A673 (cell line): ENCODE data around the gene RGS6. TPM values are rescaled to one million over a fixed set of nuclear protein-coding genes. Genes with fewer than 3 reads are reported as not detected.

ENCODE experiments used
- BruUV-seq: library from RNA; stranded (reverse); fragments of 400-500 nt; replicated peaks from 2 replicates; lab custom pipeline; 2021; lab: Mats Ljungman, UMichigan
- CTCF ChIA-PET: fragments of 300-600 bp; sonication (Branson Sonifier 250); formaldehyde crosslinking; loops from one replicate; lab custom pipeline; 2022; ENCODE audit warnings: antibody characterized with exemption; lab: Charles Lee
- POLR2A ChIA-PET: fragments of 300-600 bp; sonication (Branson Sonifier 250); formaldehyde crosslinking; loops from one replicate; lab custom pipeline; 2022; ENCODE audit warnings: antibody characterized with exemption; ENCODE audit not compliant: low non-redundant PET; lab: Charles Lee
- DNase-seq: peaks from one replicate; pipeline ENCODE4 v3.0.0-alpha.2; 2015; ENCODE audit warnings: low spot score
- H3K27ac ChIP-seq: fragments of 200-600 bp; sonication (generic); 2 replicates; pipeline ENCODE4 v1.5.1; 2016; ENCODE audit warnings: mixed run types, low read depth, mild to moderate bottlenecking, mixed read lengths, antibody characterized with exemption, low read length; ENCODE audit not compliant: poor library complexity, severe bottlenecking
- H3K27me3 ChIP-seq: fragments of 200-600 bp; sonication (generic); replicated peaks from 2 replicates; pipeline ENCODE4 v1.6.1; 2017; ENCODE audit warnings: mixed run types, low read depth, mild to moderate bottlenecking, mixed read lengths, antibody characterized with exemption, low read length; ENCODE audit not compliant: insufficient read depth, poor library complexity
- H3K36me3 ChIP-seq: fragments of 200-600 bp; sonication (generic); 2 replicates; pipeline ENCODE4 v1.6.1; 2016; ENCODE audit warnings: mixed run types, mild to moderate bottlenecking, mixed read lengths, antibody characterized with exemption, low read length; ENCODE audit not compliant: insufficient read depth, poor library complexity, severe bottlenecking
- H3K4me1 ChIP-seq: fragments of 200-600 bp; sonication (generic); 2 replicates; pipeline ENCODE4 v1.6.1; 2017; ENCODE audit warnings: mixed run types, mild to moderate bottlenecking, mixed read lengths, antibody characterized with exemption, low read length; ENCODE audit not compliant: insufficient read depth, poor library complexity, severe bottlenecking
- H3K4me3 ChIP-seq: fragments of 200-600 bp; sonication (generic); 2 replicates; pipeline ENCODE4 v1.5.1; 2016; ENCODE audit warnings: low read depth, mixed run types, mild to moderate bottlenecking, mixed read lengths, low read length; ENCODE audit not compliant: poor library complexity, severe bottlenecking
- H3K9me3 ChIP-seq: fragments of 200-600 bp; sonication (generic); 2 replicates; pipeline ENCODE4 v1.6.1; 2016; ENCODE audit warnings: mixed run types, low read depth, mild to moderate bottlenecking, mixed read lengths, antibody characterized with exemption, low read length; ENCODE audit not compliant: poor library complexity, severe bottlenecking
- EZH2 ChIP-seq: fragments of 200-600 bp; sonication (generic); IDR thresholded peaks from 2 replicates; pipeline ENCODE4 v1.6.1; 2017; ENCODE audit warnings: borderline replicate concordance, low read depth, mild to moderate bottlenecking, mixed read lengths, antibody characterized with exemption, low read length; ENCODE audit not compliant: poor library complexity, severe bottlenecking
- intact Hi-C: fragments of 100-400 bp; cut with micrococcal nuclease; formaldehyde crosslinking; loops from one replicate; pipeline ENCODE4 v1.10.0; 2022; ENCODE audit not compliant: unreplicated experiment
- total RNA-seq: library from RNA; stranded (reverse); gene quantifications from 2 replicates; pipeline ENCODE4 v1.2.3, GENCODE V29; 2021
- TF ChIP-seq, protein P1 (sequence below): fragments of 300-800, 200-600 bp; sonication (generic); conservative IDR thresholded peaks from 2 replicates; pipeline ENCODE4 v1.5.1; 2017; ENCODE audit warnings: low read depth, mild to moderate bottlenecking, antibody characterized with exemption, low read length, moderate library complexity, mixed read lengths

Gene RGS6
- total RNA-seq, 1 experiment from 2014 or later = not detected

DNA sequence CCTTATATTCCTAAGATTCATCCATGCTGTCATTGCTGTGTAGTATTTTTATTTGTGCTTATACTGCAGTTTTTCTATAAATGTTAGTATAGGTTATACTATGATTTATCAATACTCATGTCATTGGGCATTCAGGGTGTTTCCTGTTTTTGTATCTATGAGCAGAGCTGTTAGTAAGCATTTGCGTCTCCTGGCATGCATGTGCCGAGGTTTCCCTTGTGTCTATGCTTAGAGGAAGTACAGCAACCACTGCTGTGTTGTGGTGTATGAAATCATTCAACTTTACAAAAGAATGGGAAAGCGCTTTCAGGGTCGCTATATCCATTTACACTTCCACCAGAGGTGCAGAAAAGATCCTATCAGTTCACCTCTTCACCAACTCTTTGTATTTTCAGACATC, 122.7 kb downstream of the RGS6 start:
- ChIA-PET CTCF (no interaction called here), POLR2A (no interaction called here)
- no peaks in the 10 kb centered on the region for H3K36me3 ChIP-seq
- H3K27ac ChIP-seq = no peak overlapping the region
- H3K9me3 ChIP-seq = no peaks in the 10 kb centered on the region
- no peak overlapping the region for H3K4me3 ChIP-seq
- DNase-seq = no peak
- no peaks in the 10 kb centered on the region for H3K4me1 ChIP-seq
- TF ChIP-seq, protein P1, sequence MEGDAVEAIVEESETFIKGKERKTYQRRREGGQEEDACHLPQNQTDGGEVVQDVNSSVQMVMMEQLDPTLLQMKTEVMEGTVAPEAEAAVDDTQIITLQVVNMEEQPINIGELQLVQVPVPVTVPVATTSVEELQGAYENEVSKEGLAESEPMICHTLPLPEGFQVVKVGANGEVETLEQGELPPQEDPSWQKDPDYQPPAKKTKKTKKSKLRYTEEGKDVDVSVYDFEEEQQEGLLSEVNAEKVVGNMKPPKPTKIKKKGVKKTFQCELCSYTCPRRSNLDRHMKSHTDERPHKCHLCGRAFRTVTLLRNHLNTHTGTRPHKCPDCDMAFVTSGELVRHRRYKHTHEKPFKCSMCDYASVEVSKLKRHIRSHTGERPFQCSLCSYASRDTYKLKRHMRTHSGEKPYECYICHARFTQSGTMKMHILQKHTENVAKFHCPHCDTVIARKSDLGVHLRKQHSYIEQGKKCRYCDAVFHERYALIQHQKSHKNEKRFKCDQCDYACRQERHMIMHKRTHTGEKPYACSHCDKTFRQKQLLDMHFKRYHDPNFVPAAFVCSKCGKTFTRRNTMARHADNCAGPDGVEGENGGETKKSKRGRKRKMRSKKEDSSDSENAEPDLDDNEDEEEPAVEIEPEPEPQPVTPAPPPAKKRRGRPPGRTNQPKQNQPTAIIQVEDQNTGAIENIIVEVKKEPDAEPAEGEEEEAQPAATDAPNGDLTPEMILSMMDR = no peak
- no peak for TF ChIP-seq EZH2
- BruUV-seq = no TSS peak
- intact Hi-C loops = no loop called here
- no peaks in the 10 kb centered on the region for H3K27me3 ChIP-seq

DNA sequence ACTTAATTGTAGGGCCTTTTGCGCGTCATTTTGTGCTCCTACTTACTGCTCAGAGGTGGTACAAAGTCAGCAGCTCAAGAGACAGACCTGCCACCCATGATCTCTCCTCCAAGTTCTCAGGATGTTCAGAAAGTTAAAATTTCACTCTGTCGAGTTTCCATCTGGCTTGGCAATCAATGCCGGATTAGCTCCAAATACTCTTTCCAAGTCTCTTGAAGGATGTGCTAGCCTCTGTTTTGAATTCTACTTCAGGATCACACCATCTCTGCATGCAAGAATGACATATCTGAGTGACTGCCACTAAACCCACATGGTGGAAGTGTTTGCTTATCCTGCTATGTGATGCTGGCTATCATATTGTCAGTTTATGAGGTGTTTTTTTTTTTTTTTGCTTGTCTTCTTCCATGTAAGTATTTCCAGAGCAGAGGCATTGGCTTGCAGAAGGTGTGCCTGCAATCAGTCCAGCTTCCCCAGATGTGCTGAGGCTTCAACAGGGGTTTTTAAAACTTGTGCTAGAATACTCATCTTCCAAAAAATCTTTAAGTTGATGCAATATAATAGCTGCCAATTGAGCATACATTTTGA, 125.6 kb downstream of the RGS6 start:
- ChIA-PET CTCF (no interaction called here), POLR2A (no interaction called here)
- H3K36me3 ChIP-seq = no peaks in the 10 kb centered on the region
- no peak overlapping the region for H3K27ac ChIP-seq
- H3K4me3 ChIP-seq = no peak overlapping the region
- BruUV-seq = no TSS peak
- no peaks in the 10 kb centered on the region for H3K27me3 ChIP-seq
- DNase-seq = no peak
- no peak for TF ChIP-seq EZH2
- TF ChIP-seq, protein P1 = no peak
- H3K4me1 ChIP-seq = no peaks in the 10 kb centered on the region
- H3K9me3 ChIP-seq = no peaks in the 10 kb centered on the region
- intact Hi-C loops = no loop called here

DNA sequence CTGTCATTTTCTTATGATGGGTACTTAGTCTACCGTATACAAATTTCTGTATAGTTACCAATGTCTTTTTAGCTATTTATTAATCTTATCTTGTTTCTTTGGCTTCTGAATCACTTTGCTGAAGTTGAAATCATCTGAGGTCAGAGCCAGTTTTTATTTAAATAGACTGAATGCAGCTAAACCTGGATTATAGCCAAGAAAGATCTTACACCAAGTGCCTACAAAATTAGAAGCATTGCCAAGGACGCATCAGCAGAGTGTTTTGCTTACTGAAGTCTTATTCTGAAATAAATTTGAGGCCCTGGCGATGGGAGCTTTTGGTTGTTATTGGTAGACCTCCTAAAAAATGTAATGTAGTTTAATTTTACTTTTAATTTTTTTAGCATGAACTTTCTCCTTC, 128.2 kb downstream of the RGS6 start:
- CTCF ChIA-PET = no interaction called here
- Histone ChIP-seq H3K4me3 (no peak overlapping the region), H3K27ac (no peak overlapping the region), H3K4me1 (no peaks in the 10 kb centered on the region), H3K27me3 (no peaks in the 10 kb centered on the region), H3K9me3 (no peaks in the 10 kb centered on the region), H3K36me3 (no peaks in the 10 kb centered on the region)
- no TSS peak for BruUV-seq
- no peak for DNase-seq
- TF ChIP-seq EZH2 = no peak
- TF ChIP-seq, protein P1 = no peak
- POLR2A ChIA-PET = no interaction called here
- intact Hi-C loops = no loop called here
